ENCODE measurements around the gene KHK. TPM values are rescaled to one million over a fixed set of nuclear protein-coding genes. Genes with fewer than 3 reads are reported as not detected.
"Not testable (repeated sequence)": the region's sequence is repeated elsewhere in the genome, so short reads cannot be mapped to it uniquely, and the experiment has no call there.

KHK gene
- total RNA-seq, 1 donor from 2014 or later: 4.4 TPM

DNA sequence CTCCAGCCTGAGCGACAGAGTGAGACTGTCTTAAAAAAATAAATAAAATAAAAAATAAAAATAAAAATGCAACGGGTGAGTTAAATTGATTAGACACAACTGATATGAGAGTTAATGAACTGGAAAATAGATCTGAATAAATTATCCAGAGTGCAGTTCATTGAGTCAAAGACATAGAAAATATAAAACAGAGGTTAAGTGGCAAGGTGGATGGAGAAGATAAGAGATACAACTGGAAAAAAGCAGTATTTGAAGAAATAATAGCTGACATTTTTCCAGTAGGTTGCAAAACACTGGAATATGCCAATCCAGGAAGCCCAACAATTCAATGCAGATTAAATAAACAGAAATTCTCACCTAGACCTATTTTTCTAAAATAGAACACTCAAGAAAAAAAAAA, 21.6 kb downstream of the KHK start:
- Mint-ChIP-seq H3K4me1 (ENCODE audit: low read depth) (no peaks in the 10 kb centered on the region), H3K36me3 (ENCODE audit: insufficient read depth) (no peaks in the 10 kb centered on the region), H3K27ac (no peak overlapping the region)

DNA sequence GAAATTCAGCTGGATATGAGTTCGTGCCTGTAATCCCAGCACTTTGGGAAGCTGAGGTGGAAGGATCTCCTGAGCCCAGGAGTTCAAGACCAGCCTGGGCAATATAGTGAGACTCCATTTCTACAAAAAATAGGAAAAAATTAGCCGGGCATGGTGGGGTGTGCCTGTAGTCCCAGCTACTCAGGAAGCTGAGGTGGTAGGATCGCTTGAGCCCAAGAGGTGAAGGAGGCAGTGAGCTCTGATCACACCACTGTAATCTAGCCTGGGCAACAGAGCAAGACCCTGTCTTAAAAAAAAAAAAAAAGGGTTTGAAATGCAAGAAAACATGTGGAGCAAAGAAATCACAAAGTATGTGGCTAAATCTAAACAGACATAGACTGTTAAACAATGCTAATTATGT, 22.5 kb downstream of the KHK start:
- TF ChIP-seq, protein P1, sequence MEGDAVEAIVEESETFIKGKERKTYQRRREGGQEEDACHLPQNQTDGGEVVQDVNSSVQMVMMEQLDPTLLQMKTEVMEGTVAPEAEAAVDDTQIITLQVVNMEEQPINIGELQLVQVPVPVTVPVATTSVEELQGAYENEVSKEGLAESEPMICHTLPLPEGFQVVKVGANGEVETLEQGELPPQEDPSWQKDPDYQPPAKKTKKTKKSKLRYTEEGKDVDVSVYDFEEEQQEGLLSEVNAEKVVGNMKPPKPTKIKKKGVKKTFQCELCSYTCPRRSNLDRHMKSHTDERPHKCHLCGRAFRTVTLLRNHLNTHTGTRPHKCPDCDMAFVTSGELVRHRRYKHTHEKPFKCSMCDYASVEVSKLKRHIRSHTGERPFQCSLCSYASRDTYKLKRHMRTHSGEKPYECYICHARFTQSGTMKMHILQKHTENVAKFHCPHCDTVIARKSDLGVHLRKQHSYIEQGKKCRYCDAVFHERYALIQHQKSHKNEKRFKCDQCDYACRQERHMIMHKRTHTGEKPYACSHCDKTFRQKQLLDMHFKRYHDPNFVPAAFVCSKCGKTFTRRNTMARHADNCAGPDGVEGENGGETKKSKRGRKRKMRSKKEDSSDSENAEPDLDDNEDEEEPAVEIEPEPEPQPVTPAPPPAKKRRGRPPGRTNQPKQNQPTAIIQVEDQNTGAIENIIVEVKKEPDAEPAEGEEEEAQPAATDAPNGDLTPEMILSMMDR (IDR thresholded peaks at IDR 0.05; ENCODE audit: unreplicated experiment): no peak
- no peaks in the 10 kb centered on the region for H3K36me3 Mint-ChIP-seq (ENCODE audit: insufficient read depth)
- no peaks in the 10 kb centered on the region for H3K9me3 Mint-ChIP-seq (ENCODE audit: low read depth)
- no peak overlapping the region for H3K4me3 Mint-ChIP-seq (ENCODE audit: low read depth)
- H3K27me3 Mint-ChIP-seq: peaks cover 14% of the 10 kb centered on the region
- DNase-seq (ENCODE audit: low spot score, unreplicated experiment): no peak
- H3K4me1 Mint-ChIP-seq (ENCODE audit: low read depth): no peaks in the 10 kb centered on the region
- H3K27ac Mint-ChIP-seq: no peak overlapping the region

More for the DNA sequence above, 21.6 kb downstream of the KHK start:
- no peaks in the 10 kb centered on the region for H3K9me3 Mint-ChIP-seq (ENCODE audit: low read depth)
- peaks cover 16% of the 10 kb centered on the region for H3K27me3 Mint-ChIP-seq
- no peak overlapping the region for H3K4me3 Mint-ChIP-seq (ENCODE audit: low read depth)
- TF ChIP-seq, protein P1 (IDR thresholded peaks at IDR 0.05; ENCODE audit: unreplicated experiment): no peak
- DNase-seq (ENCODE audit: low spot score, unreplicated experiment): no peak

- H3K36me3 Mint-ChIP-seq (ENCODE audit: insufficient read depth); H3K4me1 Mint-ChIP-seq (ENCODE audit: low read depth); H3K27ac Mint-ChIP-seq; DNase-seq (ENCODE audit: low spot score, unreplicated experiment); H3K4me3 Mint-ChIP-seq (ENCODE audit: low read depth); H3K9me3 Mint-ChIP-seq (ENCODE audit: low read depth): not testable (repeated sequence)
- H3K27me3 Mint-ChIP-seq: peaks cover 19% of the 10 kb centered on the region
Measured at GRCh38 chr2:27110603-27111352, 24.2 kb downstream of the KHK start.

DNA sequence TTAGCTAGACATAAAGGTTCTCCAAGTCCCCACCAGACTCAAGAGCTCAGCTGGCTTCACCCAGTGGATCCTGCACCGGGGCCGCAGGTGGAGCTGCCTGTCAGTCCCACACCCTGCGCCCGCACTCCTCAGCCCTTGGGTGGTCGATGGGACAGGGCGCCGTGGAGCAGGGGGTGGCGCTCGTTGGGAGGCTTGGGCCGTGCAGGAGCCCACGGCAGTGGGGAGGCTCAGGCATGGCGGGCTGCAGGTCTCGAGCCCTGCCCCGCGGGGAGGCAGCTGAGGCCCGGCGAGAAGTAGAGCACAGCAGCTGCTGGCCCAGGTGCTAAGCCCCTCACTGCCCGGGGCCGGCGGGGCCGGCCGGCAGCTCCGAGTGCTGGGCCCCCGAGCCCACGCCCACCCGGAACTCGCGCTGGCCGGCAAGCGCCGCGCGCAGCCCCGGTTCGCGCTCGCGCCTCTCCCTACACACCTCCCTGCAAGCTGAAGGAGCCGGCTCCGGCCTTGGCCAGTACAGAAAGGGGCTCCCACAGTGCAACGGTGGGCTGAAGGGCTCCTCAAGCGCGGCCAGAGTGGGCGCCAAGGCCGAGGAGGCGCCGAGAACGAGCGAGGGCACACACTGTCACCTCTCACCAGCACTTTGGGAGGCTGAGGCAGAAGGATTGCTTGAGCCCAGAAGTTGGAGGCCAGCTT, 25.0 kb downstream of the KHK start:
- DNase-seq (ENCODE audit: low spot score, unreplicated experiment); H3K36me3 Mint-ChIP-seq (ENCODE audit: insufficient read depth); H3K9me3 Mint-ChIP-seq (ENCODE audit: low read depth); H3K4me1 Mint-ChIP-seq (ENCODE audit: low read depth); H3K27ac Mint-ChIP-seq; H3K4me3 Mint-ChIP-seq (ENCODE audit: low read depth): not testable (repeated sequence)
- peaks cover 15% of the 10 kb centered on the region for H3K27me3 Mint-ChIP-seq

GRCh38 chr2:27115519-27115918, 28.9 kb downstream of the KHK start:
- Mint-ChIP-seq H3K4me3 (ENCODE audit: low read depth) (no peak overlapping the region), H3K36me3 (ENCODE audit: insufficient read depth) (no peaks in the 10 kb centered on the region), H3K27me3 (peaks cover 47% of the 10 kb centered on the region)

DNA sequence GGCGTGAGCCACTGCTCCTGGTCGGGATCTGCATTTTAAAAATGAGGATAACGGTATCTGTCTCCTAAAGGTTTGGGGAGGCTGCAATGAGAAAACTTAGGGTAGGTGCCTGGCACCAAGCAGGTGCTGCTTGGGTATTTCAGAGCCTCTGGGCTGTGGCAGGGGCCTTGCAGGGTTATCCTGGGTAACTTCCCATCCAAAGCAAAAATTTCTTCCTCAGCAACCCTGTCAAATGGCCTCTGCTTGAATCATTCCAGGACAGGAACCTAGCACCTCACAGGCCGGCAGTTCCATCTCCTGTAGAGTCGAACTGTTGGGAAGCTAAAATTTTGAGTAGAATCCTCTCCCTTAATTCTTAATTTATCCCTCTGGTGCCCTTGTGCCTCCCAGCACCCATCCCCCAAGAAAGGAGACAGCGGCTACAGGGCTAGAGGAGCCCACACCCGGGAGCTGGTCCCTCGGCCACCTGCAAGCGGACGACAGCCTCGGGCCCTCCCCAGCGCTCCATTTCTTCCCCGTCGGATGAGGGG, 31.5 kb downstream of the KHK start:
- Mint-ChIP-seq H3K27ac (no peak overlapping the region), H3K9me3 (ENCODE audit: low read depth) (no peaks in the 10 kb centered on the region), H3K27me3 (peaks cover 70% of the 10 kb centered on the region), H3K36me3 (ENCODE audit: insufficient read depth) (no peaks in the 10 kb centered on the region), H3K4me3 (ENCODE audit: low read depth) (peak overlapping the region; percentile 32), H3K4me1 (ENCODE audit: low read depth) (peaks cover 4% of the 10 kb centered on the region)
- DNase-seq (ENCODE audit: low spot score, unreplicated experiment): no peak
- TF ChIP-seq, protein P1 (IDR thresholded peaks at IDR 0.05; ENCODE audit: unreplicated experiment): no peak

More at GRCh38 chr2:27115519-27115918, 28.9 kb downstream of the KHK start:
- no peak overlapping the region for H3K27ac Mint-ChIP-seq
- TF ChIP-seq, protein P1 (IDR thresholded peaks at IDR 0.05; ENCODE audit: unreplicated experiment): no peak
- DNase-seq (ENCODE audit: low spot score, unreplicated experiment): no peak
- H3K4me1 Mint-ChIP-seq (ENCODE audit: low read depth): peaks cover 3% of the 10 kb centered on the region
- H3K9me3 Mint-ChIP-seq (ENCODE audit: low read depth): no peaks in the 10 kb centered on the region
